ENCODE data around the gene ACCS. TPM values are rescaled to one million over a fixed set of nuclear protein-coding genes. Genes with fewer than 3 reads are reported as not detected.

Gene ACCS
- total RNA-seq, 2 donors from 2014 or later: 10.6 to 16.6 TPM

- H3K9ac ChIP-seq (ENCODE audit: extremely low read depth, low read length, poor library complexity, severe bottlenecking): no peak overlapping the region
- H3K4me1 Mint-ChIP-seq: no peaks in the 10 kb centered on the region
- no peaks in the 10 kb centered on the region for H3K4me1 ChIP-seq (ENCODE audit: control insufficient read depth, insufficient read depth, low read length)
- no peaks in the 10 kb centered on the region for H3K9me3 Mint-ChIP-seq
- H3K36me3 Mint-ChIP-seq (ENCODE audit: low read depth): peaks cover 26% of the 10 kb centered on the region
- H3K27ac ChIP-seq (ENCODE audit: low read depth, low read length): no peak overlapping the region
- 93 to 97% methylated on average over 4 to 8 of the region's 8 CpGs for WGBS, 2 experiments (ENCODE audit: insufficient coverage in 1 of 2, insufficient read length in 1 of 2)
- no peaks in the 10 kb centered on the region for H3K9me3 ChIP-seq (ENCODE audit: control insufficient read depth, low read length)
- H3K27me3 ChIP-seq (ENCODE audit: control insufficient read depth, insufficient read depth, low read length, poor library complexity, severe bottlenecking): peaks cover 9% of the 10 kb centered on the region
- H3K36me3 ChIP-seq (ENCODE audit: control insufficient read depth, insufficient read depth, low read length): no peaks in the 10 kb centered on the region
- no peak overlapping the region for H3K27ac Mint-ChIP-seq
- no peak overlapping the region for H3K4me3 Mint-ChIP-seq
- TF ChIP-seq CTCF (conservative IDR thresholded peaks at IDR 0.05): no peak
- H3K27me3 Mint-ChIP-seq (ENCODE audit: insufficient read depth): peaks cover 28% of the 10 kb centered on the region
- H3K4me3 ChIP-seq (ENCODE audit: low read length): no peak overlapping the region
- DNase-seq: peak; percentile 30
These were observed 6.9 kb downstream of the ACCS start for GRCh38 chr11:44072757-44073658.

GRCh38 chr11:44078794-44079193, 12.7 kb downstream of the ACCS start:
- WGBS, 2 experiments (ENCODE audit: insufficient coverage in 1 of 2, insufficient read length in 1 of 2): 89 to 94% methylated on average over 5 of the region's 5 CpGs
- TF ChIP-seq CTCF (conservative IDR thresholded peaks at IDR 0.05): no peak
- peaks cover 28% of the 10 kb centered on the region for H3K36me3 Mint-ChIP-seq (ENCODE audit: low read depth)

GRCh38 chr11:44079376-44079775, 13.3 kb downstream of the ACCS start:
- H3K4me3 ChIP-seq (ENCODE audit: low read length): no peak overlapping the region
- H3K36me3 ChIP-seq (ENCODE audit: control insufficient read depth, insufficient read depth, low read length): no peaks in the 10 kb centered on the region
- DNase-seq: no peak
- H3K27ac Mint-ChIP-seq: no peak overlapping the region
- H3K9ac ChIP-seq (ENCODE audit: extremely low read depth, low read length, poor library complexity, severe bottlenecking): no peak overlapping the region
- H3K9me3 ChIP-seq (ENCODE audit: control insufficient read depth, low read length): peaks cover 9% of the 10 kb centered on the region
- H3K4me1 ChIP-seq (ENCODE audit: control insufficient read depth, insufficient read depth, low read length): no peaks in the 10 kb centered on the region
- no peak overlapping the region for H3K27ac ChIP-seq (ENCODE audit: low read depth, low read length)
- no peak overlapping the region for H3K4me3 Mint-ChIP-seq
- H3K4me1 Mint-ChIP-seq: peaks cover 15% of the 10 kb centered on the region
- 88% methylated on average over 6 of the region's 6 CpGs; no CpG with 5 or more reads in 1 of the 2 experiments for WGBS, 2 experiments (ENCODE audit: insufficient coverage in 1 of 2, insufficient read length in 1 of 2)
- peaks cover 70% of the 10 kb centered on the region for H3K27me3 Mint-ChIP-seq (ENCODE audit: insufficient read depth)
- H3K9me3 Mint-ChIP-seq: peaks cover 7% of the 10 kb centered on the region
- no peak for TF ChIP-seq CTCF (conservative IDR thresholded peaks at IDR 0.05)
- H3K36me3 Mint-ChIP-seq (ENCODE audit: low read depth): peaks cover 30% of the 10 kb centered on the region
- peaks cover 24% of the 10 kb centered on the region for H3K27me3 ChIP-seq (ENCODE audit: control insufficient read depth, insufficient read depth, low read length, poor library complexity, severe bottlenecking)

More at GRCh38 chr11:44078794-44079193, 12.7 kb downstream of the ACCS start:
- Histone ChIP-seq H3K4me3 (ENCODE audit: low read length) (no peak overlapping the region), H3K9ac (ENCODE audit: extremely low read depth, low read length, poor library complexity, severe bottlenecking) (no peak overlapping the region), H3K27ac (ENCODE audit: low read depth, low read length) (no peak overlapping the region), H3K9me3 (ENCODE audit: control insufficient read depth, low read length) (peaks cover 9% of the 10 kb centered on the region), H3K36me3 (ENCODE audit: control insufficient read depth, insufficient read depth, low read length) (no peaks in the 10 kb centered on the region), H3K4me1 (ENCODE audit: control insufficient read depth, insufficient read depth, low read length) (no peaks in the 10 kb centered on the region), H3K27me3 (ENCODE audit: control insufficient read depth, insufficient read depth, low read length, poor library complexity, severe bottlenecking) (peaks cover 24% of the 10 kb centered on the region)
- peaks cover 65% of the 10 kb centered on the region for H3K27me3 Mint-ChIP-seq (ENCODE audit: insufficient read depth)
- peaks cover 2% of the 10 kb centered on the region for H3K9me3 Mint-ChIP-seq
- no peak overlapping the region for H3K4me3 Mint-ChIP-seq
- DNase-seq: peak; percentile 56
- no peak overlapping the region for H3K27ac Mint-ChIP-seq
- H3K4me1 Mint-ChIP-seq: peaks cover 15% of the 10 kb centered on the region

Data from endodermal cell (in vitro differentiated cells).